ENCODE results near the gene ZC2HC1B. TPM values are rescaled to one million over a fixed set of nuclear protein-coding genes. Genes with fewer than 3 reads are reported as not detected.

Gene ZC2HC1B
- total and polyA plus RNA-seq, 4 donors = not detected

DNA sequence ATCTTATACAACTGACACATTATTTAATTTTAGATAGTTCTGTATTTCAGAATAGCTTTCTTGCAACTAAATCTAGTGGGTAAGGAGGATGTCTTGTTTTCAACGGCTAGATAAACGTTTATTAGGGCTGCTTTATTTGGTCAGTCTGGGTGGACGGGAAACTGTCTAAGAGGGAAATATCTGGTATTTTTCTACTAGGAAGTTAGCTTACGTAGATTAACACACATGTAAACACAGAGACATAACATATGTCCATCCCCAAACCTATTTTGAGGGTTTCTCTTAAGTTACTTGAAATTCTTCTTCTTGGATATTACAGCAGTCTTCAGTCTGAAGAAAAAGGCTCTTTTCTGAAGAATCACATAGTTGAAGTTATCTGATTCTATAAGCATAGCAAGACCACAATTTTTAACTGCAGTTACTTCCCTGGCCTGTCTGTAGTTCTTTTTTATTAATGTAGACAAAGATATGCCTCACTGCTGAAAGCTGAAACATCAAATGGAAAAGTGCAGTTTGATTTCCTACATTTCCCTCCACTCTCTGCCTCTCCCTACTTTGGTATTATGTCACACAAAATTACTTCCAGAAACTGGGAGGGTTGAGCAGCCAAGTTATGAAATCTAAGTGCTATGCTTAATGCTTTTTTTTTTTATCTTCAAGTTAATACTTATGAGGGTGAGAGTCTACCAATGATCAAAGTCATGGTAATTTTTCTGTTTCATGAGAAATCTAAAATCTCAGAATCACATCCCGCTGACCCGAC is 106.4 kb downstream of the ZC2HC1B start:
- no peak for TF ChIP-seq MAX (IDR thresholded peaks at IDR 0.05)
- no peak for TF ChIP-seq RAD21 (IDR thresholded peaks at IDR 0.05)
- no peak for TF ChIP-seq HNF4G (IDR thresholded peaks at IDR 0.05)
- TF ChIP-seq EGR1 (IDR thresholded peaks at IDR 0.05; ENCODE audit: low read depth in 2 of 2) = no peak
- no peak for TF ChIP-seq REST (IDR thresholded peaks at IDR 0.05)
- no peak for TF ChIP-seq TAF1 (conservative IDR thresholded peaks at IDR 0.05)
- no peak for TF ChIP-seq FOXA1 (IDR thresholded peaks at IDR 0.05)
- no peak for TF ChIP-seq RXRA (IDR thresholded peaks at IDR 0.05)
- TF ChIP-seq HNF4A (conservative IDR thresholded peaks at IDR 0.05) = no peak
- no peak for TF ChIP-seq YY1 (IDR thresholded peaks at IDR 0.05)
- no peak for TF ChIP-seq JUND (IDR thresholded peaks at IDR 0.05)
- TF ChIP-seq, protein P1, sequence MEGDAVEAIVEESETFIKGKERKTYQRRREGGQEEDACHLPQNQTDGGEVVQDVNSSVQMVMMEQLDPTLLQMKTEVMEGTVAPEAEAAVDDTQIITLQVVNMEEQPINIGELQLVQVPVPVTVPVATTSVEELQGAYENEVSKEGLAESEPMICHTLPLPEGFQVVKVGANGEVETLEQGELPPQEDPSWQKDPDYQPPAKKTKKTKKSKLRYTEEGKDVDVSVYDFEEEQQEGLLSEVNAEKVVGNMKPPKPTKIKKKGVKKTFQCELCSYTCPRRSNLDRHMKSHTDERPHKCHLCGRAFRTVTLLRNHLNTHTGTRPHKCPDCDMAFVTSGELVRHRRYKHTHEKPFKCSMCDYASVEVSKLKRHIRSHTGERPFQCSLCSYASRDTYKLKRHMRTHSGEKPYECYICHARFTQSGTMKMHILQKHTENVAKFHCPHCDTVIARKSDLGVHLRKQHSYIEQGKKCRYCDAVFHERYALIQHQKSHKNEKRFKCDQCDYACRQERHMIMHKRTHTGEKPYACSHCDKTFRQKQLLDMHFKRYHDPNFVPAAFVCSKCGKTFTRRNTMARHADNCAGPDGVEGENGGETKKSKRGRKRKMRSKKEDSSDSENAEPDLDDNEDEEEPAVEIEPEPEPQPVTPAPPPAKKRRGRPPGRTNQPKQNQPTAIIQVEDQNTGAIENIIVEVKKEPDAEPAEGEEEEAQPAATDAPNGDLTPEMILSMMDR (IDR thresholded peaks at IDR 0.05; ENCODE audit: low read depth, low read length, missing input control) = no peak
- Histone ChIP-seq H3K9ac (ENCODE audit: low read depth in 1 of 2, low read length in 2 of 2) (no peak overlapping the region), H3K27me3 (ENCODE audit: control insufficient read depth in 4 of 4, insufficient read depth in 4 of 4, low read length in 3 of 4) (peaks cover 0 to 1% (median 0%) of the 10 kb centered on the region in 4 donors), H3K4me1 (ENCODE audit: control insufficient read depth in 4 of 4, insufficient read depth in 4 of 4, low read length in 3 of 4) (no peaks in the 10 kb centered on the region), H3K36me3 (ENCODE audit: control insufficient read depth in 4 of 4, insufficient read depth in 3 of 4, low read depth in 1 of 4, low read length in 3 of 4) (no peaks in the 10 kb centered on the region), H3K27ac (ENCODE audit: low read depth in 1 of 2, low read length in 2 of 2) (no peak overlapping the region), H3K4me3 (ENCODE audit: low read depth in 1 of 3, low read length in 3 of 3) (no peak overlapping the region), H3K9me3 (ENCODE audit: control insufficient read depth in 4 of 4, low read length in 3 of 4) (no peaks in the 10 kb centered on the region)
- no peak for DNase-seq (ENCODE audit: low spot score)
- WGBS = 65% methylated on average over 6 of the region's 6 CpGs

DNA sequence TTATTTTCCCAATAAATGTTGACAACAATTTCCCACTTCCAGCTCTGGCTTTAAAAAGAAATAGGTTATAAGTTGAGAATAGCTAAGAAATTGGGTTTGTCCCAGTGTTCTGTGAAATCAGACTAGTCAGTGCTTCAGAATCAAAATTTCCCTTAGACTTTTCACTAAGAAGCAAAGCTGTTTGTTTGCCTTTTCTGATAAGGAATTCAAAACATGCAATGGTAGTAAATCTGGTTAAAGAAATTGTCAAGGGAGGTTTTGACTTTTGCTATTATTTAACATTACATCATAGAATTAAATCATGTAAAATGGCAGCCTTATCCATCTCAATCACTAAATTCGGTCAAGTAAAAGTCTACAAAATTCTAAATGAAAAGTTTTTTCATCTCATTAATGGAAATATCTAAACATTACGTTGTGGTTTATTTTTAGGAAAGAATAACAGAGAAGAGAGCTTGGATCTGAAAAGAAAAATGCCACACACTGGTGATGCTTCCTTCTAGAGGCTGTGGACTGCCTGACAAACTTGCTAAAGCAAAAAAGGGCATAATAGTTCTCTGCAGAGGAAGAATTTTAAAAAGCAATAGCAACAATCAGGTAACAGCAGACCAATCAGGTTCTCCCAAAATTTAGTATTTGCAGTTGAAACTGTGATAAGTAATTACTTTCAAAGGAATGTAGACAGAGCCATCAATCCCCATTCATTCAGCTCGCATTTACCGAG is 107.4 kb downstream of the ZC2HC1B start:
- Histone ChIP-seq H3K4me3 (ENCODE audit: low read depth in 1 of 3, low read length in 3 of 3) (no peak overlapping the region), H3K27me3 (ENCODE audit: control insufficient read depth in 4 of 4, insufficient read depth in 4 of 4, low read length in 3 of 4) (no peaks in the 10 kb centered on the region), H3K9me3 (ENCODE audit: control insufficient read depth in 4 of 4, low read length in 3 of 4) (no peaks in the 10 kb centered on the region), H3K27ac (ENCODE audit: low read depth in 1 of 2, low read length in 2 of 2) (no peak overlapping the region), H3K9ac (ENCODE audit: low read depth in 1 of 2, low read length in 2 of 2) (no peak overlapping the region), H3K4me1 (ENCODE audit: control insufficient read depth in 4 of 4, insufficient read depth in 4 of 4, low read length in 3 of 4) (no peaks in the 10 kb centered on the region), H3K36me3 (ENCODE audit: control insufficient read depth in 4 of 4, insufficient read depth in 3 of 4, low read depth in 1 of 4, low read length in 3 of 4) (no peaks in the 10 kb centered on the region)
- no peak for TF ChIP-seq JUND (IDR thresholded peaks at IDR 0.05)
- TF ChIP-seq FOXA1 (IDR thresholded peaks at IDR 0.05) = no peak
- TF ChIP-seq YY1 (IDR thresholded peaks at IDR 0.05) = no peak
- TF ChIP-seq TAF1 (conservative IDR thresholded peaks at IDR 0.05) = no peak
- WGBS = 66% methylated on average over 4 of the region's 4 CpGs
- DNase-seq (ENCODE audit: low spot score) = no peak

Data from liver (tissue), 9 donors.